AML-193 (cell line): ENCODE data around the gene MRPS10.
"Not testable (repeated sequence)": the region's sequence is repeated elsewhere in the genome, so short reads cannot be mapped to it uniquely, and the experiment has no call there.

Experiments used
- DNase-seq, 2 experiments: peaks; one replicate each; lab custom pipeline; 2025; lab: John Stamatoyannopoulos, UW

Gene MRPS10

DNA sequence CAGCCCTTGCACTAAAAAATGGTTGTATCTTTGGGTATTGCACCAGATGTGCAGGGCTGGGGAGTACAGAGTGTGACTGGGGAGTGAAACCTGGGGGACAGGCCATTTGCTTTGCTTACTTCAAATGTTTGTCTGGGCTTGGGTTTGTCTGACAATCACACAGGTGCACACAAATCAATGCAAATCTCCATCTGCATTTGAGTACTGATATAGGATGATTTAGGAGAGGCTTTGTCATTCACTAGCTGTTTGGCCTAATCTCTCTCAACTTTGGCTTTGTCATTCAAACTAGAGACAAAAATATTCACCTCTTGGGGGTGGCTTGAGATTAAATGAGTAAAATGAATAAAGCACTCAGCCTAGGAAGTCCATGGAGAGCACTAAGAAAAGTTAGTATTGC lies 40.7 kb downstream of the MRPS10 start:
- DNase-seq, result no peak

DNA sequence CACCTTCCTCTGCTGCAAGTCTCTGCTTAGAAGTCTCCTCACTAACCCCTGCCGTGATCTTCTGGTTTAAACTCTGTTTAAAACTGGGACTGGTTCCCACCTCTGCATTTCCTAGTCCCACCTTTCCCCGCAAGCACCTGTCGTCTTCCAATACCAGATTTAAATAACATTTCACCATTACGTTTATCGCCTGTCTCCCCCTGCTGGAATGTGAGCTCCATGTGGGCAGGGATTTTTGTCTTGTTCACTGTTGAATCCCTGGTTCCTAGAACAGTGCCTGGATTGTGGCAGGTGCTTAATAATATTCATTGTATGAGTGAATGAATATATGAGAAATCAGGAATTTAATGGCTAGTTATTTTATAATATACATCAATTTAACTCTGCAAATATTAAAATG lies 41.8 kb downstream of the MRPS10 start:
- DNase-seq, result peak in 1 of 2 experiments; percentile 8

DNA sequence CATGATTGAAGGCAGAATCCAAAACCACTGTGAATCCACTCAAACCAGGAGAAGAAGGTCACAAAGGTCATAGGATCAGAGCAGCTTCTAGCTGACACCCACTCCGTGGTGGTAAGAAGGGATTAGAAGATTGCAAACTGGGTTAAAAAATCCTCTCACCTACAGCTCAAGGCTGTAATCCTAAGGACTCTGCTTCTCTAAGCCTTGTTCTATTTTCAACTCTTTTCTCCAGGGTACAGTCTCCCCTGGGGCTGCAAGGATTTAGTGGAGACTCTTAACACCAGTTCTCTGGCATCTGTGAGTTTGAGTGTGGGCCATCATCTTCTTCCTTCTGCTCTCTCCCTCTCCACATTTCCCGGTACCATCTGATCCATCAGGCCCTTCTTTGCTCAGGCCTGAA lies 44.6 kb downstream of the MRPS10 start, which contains the start of gene GUCA1A:
GUCA1A (plus strand) TSS at position 264 of the 400 bp plus-strand sequence. CDS start 250 bp downstream, outside the sequence.
- no peak for DNase-seq

GRCh38 chr6:42171813-42172581 lies 45.7 kb downstream of the MRPS10 start:
- DNase-seq, result no peak

DNA sequence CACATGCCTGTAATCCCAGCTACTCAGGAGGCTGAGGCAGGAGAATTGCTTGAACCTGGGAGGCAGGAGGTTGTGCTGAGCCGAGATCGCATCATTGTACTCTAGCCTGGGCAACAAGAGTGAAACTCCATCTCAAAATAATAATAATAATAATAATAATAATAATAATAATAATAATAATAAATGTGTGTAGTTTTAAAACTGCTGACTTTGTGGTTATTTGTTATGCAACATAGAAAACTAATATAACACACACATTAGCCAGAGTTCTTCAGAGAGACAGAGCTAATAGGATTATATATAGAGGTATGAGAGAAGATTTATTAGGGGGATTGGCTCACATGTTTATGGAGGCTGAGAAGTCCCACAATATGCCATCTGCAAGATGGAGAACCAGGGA lies 47.9 kb downstream of the MRPS10 start:
- not testable (repeated sequence) for DNase-seq

GRCh38 chr6:42168650-42169049 lies 49.0 kb downstream of the MRPS10 start:
- no peak for DNase-seq

DNA sequence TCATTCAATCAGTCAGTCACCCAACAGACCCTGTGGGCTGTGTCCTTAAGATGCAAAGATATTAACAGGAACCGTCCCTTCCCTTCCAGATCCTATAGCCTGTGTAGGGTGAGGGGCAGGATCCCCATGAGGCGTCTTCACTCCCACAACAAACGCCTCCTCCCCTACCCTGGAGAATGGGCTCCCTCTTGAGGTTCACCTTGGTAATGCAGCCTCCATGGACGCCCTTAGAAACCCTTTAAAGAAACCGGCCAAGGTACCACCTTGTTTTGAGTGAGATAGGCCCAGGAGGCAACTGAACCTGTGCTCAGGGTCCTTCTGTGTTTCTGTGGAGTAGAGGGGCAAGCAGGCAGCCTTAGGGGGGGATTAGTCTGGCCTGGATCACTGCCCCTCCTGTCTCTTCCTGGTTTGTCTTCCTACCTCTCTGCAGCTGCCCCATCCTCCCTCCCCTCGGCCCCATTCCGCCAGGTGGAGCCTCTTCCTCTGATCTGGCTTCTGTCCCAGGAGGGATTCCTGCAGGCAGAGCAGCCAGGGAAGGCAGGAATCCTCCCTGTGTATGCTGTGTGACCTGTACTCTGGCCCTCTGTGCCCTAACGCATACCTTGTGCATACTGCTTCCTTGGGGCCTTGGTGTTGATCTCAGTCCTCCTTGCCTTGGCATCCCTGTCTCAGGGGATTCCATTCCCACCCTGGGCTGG lies 51.1 kb downstream of the MRPS10 start:
- peak; percentile 54 to 68 for DNase-seq

- DNase-seq, result no peak
These were observed 52.6 kb downstream of the MRPS10 start for GRCh38 chr6:42165016-42165415.

- no peak for DNase-seq
These were observed 53.7 kb downstream of the MRPS10 start for GRCh38 chr6:42163981-42164380.

DNA sequence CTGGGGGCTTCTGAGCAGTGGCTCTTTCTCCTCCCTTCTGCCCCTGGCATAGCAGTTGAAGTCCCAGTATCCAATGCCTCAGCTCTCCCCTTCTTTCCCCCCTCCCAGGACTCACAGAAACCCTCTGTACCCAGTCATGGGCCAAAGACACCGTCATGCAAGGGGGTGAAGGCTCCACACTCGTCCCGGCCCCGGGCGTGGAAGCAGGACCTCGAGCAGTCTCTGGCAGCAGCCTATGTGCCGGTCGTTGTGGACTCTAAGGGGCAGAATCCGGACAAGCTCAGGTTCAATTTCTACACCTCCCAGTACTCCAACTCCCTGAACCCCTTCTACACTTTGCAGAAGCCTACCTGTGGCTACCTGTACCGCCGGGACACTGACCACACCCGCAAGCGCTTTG lies 54.8 kb downstream of the MRPS10 start:
- DNase-seq, result no peak

DNA sequence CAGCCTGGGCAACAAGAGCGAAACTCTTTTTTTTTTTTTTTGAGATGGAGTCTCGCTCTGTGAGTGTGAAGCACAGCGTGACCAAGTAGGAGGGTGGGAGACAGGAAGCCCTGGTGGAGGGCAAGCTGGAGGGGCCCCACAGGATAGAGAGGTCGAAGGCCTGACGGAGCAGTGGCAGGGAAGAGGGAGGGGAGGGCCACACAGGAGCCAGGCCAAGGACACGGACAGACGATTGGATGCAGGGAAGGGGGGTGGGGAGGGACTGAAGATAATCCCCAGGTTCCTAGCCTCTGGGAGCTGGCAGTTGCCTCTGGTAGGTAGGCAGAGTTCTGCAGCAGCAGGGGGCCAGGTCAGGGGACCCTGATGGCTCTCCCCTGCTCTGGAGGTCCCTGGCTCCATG lies 55.3 kb downstream of the MRPS10 start:
- DNase-seq, result no peak

GRCh38 chr6:42159431-42160024 lies 58.1 kb downstream of the MRPS10 start:
- DNase-seq, result no peak

DNA sequence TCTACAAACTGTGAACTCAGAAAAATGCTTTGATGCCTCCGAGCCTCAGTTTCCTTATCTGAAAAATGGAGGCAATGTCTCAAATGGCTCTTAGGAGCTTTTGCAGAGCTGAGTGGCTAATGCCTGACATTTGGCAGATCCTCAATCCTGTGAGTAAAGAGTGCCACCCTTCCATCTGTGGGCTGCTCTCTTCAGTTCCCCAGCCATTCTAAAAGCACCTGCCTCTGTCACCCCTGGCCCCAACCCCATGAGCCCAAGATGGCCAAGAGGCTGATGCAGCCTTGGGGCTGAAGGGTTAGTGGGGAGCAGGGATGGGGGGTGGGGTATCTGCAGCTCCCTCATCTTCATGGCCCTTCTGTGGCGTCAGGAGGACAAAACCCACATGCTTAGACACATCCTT lies 59.0 kb downstream of the MRPS10 start:
- no peak for DNase-seq

- DNase-seq, result no peak
These were observed 59.6 kb downstream of the MRPS10 start for GRCh38 chr6:42158011-42158410.
